HG03103 (cell line): ENCODE data around the gene LRRC71.

Source experiments
- ATAC-seq: cut with Tn5 transposase; IDR thresholded peaks from one replicate; pipeline ENCODE4 v1.9.1; 2021; ENCODE audit warnings: low read depth; ENCODE audit not compliant: unreplicated experiment

Gene LRRC71

GRCh38 chr1:156973417-156973816, 53.0 kb downstream of the LRRC71 start:
- no peak for ATAC-seq

- ATAC-seq, result no peak
Observed at GRCh38 chr1:156975084-156975483, 54.7 kb downstream of the LRRC71 start.

GRCh38 chr1:156980551-156980950, 60.1 kb downstream of the LRRC71 start:
- ATAC-seq, result no peak
